ENCODE data around the gene ULBP2. TPM values are rescaled to one million over a fixed set of nuclear protein-coding genes. Genes with fewer than 3 reads are reported as not detected.

The ULBP2 gene
- total RNA-seq, 1 experiment from 2014 or later: not detected

- H2BK12ac ChIP-seq (ENCODE audit: insufficient read length, low read depth, low read length): no peak overlapping the region
- no peak overlapping the region for H3K9ac ChIP-seq (ENCODE audit: extremely low read depth, insufficient read length, low read length)
- H2AFZ ChIP-seq (ENCODE audit: low read length): no peak overlapping the region
- no peak for TF ChIP-seq CTCF (conservative IDR thresholded peaks at IDR 0.05)
- peaks cover 2% of the 10 kb centered on the region for H4K20me1 ChIP-seq (ENCODE audit: control insufficient read depth, insufficient read depth, insufficient read length)
- DNase-seq: no peak
- H4K91ac ChIP-seq (ENCODE audit: insufficient read length, low read depth, low read length): no peak overlapping the region
- no peak overlapping the region for H3K18ac ChIP-seq (ENCODE audit: insufficient read length, low read depth, low read length)
- Mint-ChIP-seq H3K27ac (no peak overlapping the region), H3K36me3 (ENCODE audit: insufficient read depth in 1 of 3, low read depth in 3 of 3) (peaks cover 1 to 2% (median 2%) of the 10 kb centered on the region in 3 experiments; a peak in 4 of 7 replicates), H3K9me3 (peaks cover 22 to 24% of the 10 kb centered on the region in 2 experiments), H3K27me3 (ENCODE audit: low read depth) (peaks cover 51% of the 10 kb centered on the region), H3K4me1 (no peaks in the 10 kb centered on the region), H3K4me3 (no peak overlapping the region)
- no peak overlapping the region for H4K8ac ChIP-seq (replicated peaks; ENCODE audit: insufficient read length, low read depth, low read length)
- no peaks in the 10 kb centered on the region for H3K9me3 ChIP-seq (ENCODE audit: control insufficient read depth, low read depth, low read length)
- H3K4ac ChIP-seq (ENCODE audit: low read depth, low read length): no peak overlapping the region
- H3K56ac ChIP-seq (ENCODE audit: insufficient read length, low read depth, low read length): no peak overlapping the region
- H4K5ac ChIP-seq (ENCODE audit: insufficient read length, low read depth, low read length): no peak overlapping the region
- no peaks in the 10 kb centered on the region for H3K79me1 ChIP-seq (ENCODE audit: insufficient read depth, low read depth, low read length, poor library complexity, severe bottlenecking)
- H3K27me3 ChIP-seq (ENCODE audit: insufficient read depth, low read length): no peaks in the 10 kb centered on the region; the same call in 1 of the 2 replicates
- H2AK5ac ChIP-seq (ENCODE audit: insufficient read length, low read length): no peak overlapping the region
- H3K4me2 ChIP-seq (ENCODE audit: insufficient read depth, insufficient read length, low read length): no peak overlapping the region
- H3K14ac ChIP-seq (ENCODE audit: insufficient read depth, low read length): no peak overlapping the region
- no peaks in the 10 kb centered on the region for H3K4me1 ChIP-seq (ENCODE audit: insufficient read depth, low read length)
- no CpG with 5 or more reads among the region's 2 CpGs for WGBS (ENCODE audit: extremely low coverage, insufficient read length, low lambda C conversion rate)
- H3K23me2 ChIP-seq (ENCODE audit: insufficient read length, low read depth, low read length, poor library complexity, severe bottlenecking): no peaks in the 10 kb centered on the region
- H2BK15ac ChIP-seq (ENCODE audit: low read depth, low read length): no peak overlapping the region
- no peak overlapping the region for H2BK5ac ChIP-seq (ENCODE audit: insufficient read length, low read length)
- H3K79me2 ChIP-seq (ENCODE audit: insufficient read depth, low read length): no peaks in the 10 kb centered on the region
- no peak overlapping the region for H3T11ph ChIP-seq (ENCODE audit: low read length)
- no peak overlapping the region for H3K27ac ChIP-seq (ENCODE audit: insufficient read length, low read depth, low read length)
- no peak overlapping the region for H2BK20ac ChIP-seq (ENCODE audit: low read depth, low read length, poor library complexity, severe bottlenecking)
- H3K23ac ChIP-seq (ENCODE audit: insufficient read length, low read depth, low read length): no peak overlapping the region
- H2BK120ac ChIP-seq (ENCODE audit: low read depth, low read length, poor library complexity, severe bottlenecking): no peak overlapping the region
Observed at GRCh38 chr6:149913085-149913484, 28.7 kb upstream of the ULBP2 start.

Data from H9 (cell line).